AML-193 (cell line): ENCODE measurements around the gene EPN2.

Experiments
- DNase-seq, 2 experiments: peaks; one replicate each; lab custom pipeline; 2025; lab: John Stamatoyannopoulos, UW

Gene EPN2

GRCh38 chr17:19311421-19312215, 74.5 kb downstream of the EPN2 start:
- peak; percentile 38 to 54 for DNase-seq

DNA sequence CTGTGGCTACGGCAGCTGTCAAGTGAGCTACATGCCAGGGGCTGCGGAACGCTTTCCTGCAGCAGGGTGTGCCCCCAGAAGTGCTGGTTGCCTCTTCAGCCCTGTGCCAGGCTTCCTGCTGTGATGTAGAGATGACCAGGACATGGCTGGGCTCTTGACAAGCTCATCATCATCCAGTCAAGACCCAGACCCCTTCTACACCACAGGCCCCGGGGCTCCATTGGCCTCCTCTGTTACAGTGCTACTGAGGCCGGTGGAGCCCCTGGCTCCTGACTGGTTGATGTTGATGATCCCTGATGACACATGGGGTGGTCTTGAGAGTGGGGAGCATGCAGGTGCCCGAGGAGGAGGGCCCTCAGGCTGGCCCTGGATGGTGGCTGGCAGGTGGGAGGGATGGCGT, 75.2 kb downstream of the EPN2 start:
- DNase-seq: no peak

DNA sequence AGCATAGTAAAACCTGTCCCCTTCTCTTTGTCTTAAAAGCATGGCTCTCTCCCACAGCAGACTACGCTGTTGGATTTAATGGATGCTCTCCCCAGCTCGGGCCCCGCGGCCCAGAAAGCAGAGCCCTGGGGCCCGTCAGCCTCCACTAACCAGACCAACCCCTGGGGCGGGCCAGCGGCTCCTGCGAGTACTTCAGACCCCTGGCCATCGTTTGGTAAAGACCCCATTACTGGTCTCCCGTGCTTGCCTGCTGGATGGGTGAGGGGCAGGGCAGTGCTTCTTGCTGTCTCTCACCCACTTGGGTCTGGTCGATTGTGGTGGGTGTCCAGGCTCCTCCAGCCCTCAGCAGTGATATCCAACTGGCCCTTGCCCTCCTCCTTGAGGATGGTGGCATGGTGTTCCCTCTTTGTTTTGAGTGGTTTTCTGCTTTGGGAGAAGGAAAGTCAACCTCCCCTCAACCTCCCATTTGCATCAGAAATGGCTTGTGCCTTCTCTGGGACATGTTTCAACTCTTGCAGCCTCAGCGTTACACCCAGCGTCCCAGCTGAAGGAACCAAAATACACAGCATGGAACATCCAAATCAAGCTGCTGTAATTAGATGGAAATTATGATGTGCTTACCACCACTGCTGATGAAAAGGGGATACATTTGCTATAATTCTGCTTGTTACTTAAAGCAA, 76.0 kb downstream of the EPN2 start:
- no peak for DNase-seq

- DNase-seq: no peak
Measured at GRCh38 chr17:19313746-19314651, 76.8 kb downstream of the EPN2 start.

DNA sequence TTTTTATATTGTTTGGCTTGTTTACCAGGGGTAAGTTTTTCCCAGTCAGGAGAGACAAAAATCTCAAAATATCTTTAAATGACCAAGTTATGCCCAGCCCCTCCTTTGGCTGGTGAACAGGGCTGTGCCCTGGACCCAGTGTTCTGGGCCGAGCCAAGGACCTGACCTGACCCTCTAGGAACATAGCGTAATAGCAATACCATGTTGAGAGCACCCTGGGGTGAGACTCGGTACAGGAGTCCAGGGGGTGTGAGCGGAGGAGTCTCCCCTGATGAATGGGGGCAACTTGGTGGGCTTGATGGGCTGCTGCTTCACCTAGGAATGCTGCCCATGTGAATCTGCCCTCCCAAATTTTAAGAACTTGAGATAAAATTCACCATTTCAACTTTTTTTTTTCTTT, 77.9 kb downstream of the EPN2 start:
- DNase-seq: no peak

DNA sequence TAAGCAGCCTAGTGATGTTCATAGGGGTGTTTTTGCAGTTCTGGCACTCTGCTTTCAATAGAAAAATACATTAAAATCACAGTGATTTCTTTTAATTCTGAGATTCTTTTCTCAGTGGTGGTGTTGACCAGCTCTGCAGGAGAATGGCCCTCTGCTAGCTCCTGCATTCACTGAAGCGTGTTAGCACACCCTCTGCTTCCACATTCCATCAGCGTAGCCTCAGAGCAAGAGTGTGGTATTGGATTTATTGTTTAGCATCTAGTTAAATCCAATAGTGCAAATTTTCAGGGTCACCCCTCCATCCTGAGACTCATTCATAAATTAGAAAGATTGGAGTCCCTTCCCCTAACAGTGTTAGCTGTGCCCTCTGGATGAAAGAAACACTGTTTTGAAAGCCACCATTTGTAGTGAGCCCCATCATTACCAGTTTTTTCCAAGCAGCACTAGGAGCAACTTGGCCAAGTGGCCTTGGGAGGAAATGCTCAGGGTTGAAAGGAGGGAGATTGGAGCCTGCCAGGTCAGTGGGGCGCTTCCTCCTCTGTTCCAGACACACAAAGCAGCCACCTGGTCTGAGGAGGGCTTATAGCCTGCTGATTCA, 79.7 kb downstream of the EPN2 start:
- no peak for DNase-seq

DNA sequence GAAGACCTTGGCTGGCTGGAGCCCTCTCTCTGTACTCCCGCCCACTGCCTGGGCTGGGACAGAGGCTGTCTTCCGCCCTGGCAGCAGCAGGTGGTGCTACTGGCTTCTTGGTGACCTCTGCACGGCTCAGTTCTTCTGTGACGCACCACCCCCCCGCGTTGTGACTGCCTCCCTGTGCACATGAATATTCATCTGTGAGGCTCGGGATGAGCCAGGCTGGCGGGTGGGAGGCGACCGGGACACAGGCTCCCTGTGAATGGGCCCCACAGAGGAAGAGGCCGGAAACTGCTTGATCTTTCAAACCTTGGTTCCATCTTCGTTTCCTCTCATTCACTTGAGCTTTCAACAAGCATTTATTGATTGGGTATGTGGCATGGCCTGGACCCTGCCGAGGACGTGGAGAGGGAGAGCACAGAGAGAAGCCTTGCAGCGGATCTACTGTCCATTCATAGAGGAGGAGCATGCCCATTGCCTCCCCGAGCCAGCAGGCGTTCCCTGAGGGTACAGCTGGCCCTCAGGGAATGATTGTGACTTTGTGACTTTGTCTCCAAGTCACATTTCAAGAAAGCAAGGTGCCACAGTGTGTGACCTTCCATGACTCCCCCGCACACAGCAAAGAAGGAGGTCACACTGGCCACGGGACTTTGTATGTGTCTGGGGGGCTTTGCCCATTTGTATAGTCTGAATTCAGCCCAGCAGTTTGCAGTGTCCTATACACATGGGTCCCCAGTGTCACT, 80.4 kb downstream of the EPN2 start:
- DNase-seq: no peak

DNA sequence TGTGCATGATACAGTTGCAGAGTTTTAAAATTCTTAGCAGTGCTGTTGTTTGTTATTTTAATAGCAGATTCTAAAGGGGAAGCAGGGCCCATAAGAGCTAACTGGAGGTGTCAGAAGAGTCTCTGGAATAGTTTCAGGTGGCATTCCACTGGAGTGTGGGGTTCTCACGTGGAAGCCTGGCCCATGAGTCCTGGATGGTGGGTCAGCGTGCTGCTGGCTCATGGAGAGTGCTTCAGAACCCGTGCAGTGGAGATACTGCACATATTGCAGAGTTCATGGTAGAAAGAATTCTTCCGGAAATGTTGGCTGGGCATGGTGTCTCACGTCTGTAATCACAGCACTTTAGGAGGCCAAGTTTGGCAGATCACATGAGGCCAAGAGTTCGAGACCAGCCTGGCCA, 81.4 kb downstream of the EPN2 start:
- DNase-seq: no peak

GRCh38 chr17:19319771-19320505, 82.8 kb downstream of the EPN2 start:
- no peak for DNase-seq

GRCh38 chr17:19320876-19321275, 83.7 kb downstream of the EPN2 start:
- no peak for DNase-seq

DNA sequence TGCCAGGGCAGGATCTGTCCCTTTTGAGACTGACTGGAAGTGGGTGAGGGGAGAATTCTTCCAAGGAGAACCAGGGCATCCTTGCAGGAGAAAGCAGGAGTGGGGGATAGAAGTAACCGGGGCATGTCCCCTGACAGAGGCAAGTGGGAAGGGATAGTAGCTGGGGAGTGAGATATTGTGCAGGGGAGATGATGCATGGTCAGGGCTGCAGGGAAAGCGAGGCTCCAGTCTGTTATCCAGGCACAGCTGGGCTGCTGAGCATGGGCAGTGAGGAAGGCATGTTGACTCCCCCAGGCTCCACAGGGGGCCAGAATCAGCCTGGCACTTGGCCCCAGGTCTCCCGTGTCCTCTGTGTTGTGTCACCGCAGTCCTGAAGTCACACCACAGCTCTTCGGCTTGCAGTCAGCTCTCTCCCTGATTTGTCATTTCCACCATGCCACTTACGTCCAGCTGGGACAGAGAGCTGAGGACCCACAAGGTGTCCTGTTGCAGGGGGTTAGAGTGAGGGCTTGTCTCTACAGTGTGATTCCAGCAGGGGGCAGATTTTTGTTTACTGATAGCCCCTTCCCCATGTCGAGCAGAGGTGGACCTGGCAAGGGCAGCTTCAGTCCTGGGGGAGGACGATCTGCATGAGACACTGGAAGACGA, 84.4 kb downstream of the EPN2 start:
- no peak for DNase-seq

DNA sequence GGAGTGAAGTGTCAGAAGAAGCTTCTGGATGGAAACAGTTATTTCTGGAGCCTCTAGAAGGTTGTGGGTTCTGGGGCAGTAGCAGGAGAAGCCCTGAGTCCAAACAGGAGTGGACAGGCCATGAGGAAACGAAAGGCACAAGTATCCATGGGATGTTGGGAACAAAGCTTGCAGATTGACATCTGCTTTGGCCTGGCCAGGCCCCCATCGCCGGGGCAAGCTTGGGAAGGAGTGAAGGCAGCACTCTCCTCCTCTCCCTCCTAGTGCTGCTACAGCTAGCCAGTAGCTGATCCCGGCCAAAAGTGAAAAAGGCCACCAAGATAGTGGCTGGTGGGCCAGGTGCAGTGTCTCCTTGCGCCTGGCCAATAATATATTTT, 85.0 kb downstream of the EPN2 start:
- no peak for DNase-seq

DNA sequence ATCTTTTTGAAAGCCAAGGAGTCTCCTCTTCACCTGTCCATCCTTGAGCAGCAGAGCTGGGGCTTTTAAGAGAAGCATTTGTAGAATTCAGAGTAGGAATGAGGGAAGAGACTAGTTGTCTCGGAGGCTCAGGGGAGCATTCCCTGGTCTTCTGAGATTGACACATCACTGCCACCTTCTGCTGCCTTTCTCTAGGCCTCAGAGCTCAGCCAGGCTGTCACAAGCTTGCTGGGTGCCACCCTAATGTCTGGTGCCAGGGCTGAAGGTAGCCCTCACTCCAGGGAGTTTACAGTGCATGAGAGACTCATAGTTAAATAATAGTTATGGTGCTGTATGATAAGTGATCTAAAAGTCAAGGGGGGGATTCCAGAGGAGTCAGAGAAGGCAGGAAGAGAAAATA, 85.7 kb downstream of the EPN2 start:
- DNase-seq: no peak

DNA sequence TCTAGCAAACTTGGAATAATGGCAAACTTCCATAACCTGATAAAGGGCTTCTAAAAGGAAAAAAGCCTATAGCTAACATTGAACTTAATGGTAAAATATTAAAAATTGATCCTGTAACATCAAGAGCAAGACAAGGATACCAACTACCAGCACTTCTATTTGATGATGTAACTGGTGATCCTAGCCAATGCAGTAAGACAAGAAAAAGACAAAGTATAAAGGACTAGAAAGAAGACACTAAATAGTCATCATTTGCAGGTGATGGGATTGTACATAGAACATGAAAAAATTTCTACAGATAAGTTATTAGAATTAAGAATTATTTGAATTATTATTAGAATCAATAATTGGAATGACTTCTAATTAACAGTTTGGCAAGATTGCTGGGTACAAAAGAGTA, 88.4 kb downstream of the EPN2 start:
- no peak for DNase-seq

DNA sequence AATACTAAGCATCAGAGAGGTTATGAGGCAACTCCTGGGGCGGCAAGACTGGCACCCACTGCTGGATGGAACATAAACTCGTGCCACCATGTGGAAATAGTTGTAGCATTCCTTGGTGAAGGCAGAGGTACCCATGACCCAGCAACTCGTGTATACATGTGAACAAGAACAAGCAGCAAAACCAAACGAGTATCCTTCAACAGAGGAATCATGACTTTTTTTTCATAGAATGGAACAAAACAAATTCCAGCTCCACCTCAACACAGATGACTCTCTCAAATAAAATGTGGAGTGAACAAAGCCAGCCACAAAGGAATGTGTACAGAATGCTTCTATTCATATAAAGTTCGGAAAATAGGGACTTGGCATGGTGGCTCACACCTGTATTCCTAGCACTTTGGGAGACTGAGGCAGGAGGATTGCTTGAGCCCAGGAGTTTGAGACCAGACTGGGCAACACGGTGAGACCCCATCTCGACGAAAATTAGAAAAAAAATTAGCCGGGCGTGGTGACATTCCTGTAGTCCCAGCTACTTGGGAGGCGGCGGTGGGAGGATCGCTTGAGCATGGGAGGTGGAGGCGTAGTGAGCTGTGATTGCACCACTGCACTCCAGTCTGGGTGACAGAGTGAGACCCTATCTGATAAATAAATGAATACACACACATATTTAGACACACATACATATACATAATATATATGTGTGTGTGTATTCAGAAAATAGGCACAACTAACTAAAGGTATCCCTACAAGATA, 90.0 kb downstream of the EPN2 start:
- DNase-seq: no peak

DNA sequence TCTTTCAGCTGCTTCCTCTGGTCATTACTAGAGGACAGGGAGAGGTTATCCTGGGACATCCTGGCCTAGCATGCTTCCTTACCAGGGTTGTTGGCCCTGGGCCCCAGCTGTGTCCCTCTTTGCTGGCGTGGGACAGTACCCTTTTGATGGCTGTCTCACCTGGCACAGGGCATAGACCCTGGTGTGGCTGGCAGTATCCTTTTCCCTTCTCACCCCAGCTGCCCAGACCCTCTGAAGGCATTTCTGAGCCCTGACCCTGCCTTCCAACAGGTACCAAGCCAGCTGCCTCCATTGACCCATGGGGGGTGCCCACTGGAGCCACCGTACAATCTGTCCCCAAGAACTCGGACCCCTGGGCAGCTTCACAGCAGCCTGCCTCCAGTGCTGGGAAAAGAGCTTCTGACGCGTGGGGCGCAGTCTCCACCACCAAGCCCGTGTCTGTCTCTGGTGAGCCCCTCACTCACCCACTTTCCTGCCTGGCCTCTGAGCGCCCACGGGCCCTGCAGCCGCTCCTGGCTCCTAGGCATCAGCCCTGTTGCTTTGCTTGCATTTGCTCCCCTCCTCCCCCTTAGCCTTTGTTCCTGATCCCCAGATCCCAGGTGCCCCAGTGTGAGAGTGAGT, 91.4 kb downstream of the EPN2 start:
- no peak for DNase-seq

GRCh38 chr17:19329136-19329535, 92.0 kb downstream of the EPN2 start:
- DNase-seq: no peak

- DNase-seq: no peak
Measured at GRCh38 chr17:19329839-19330238, 92.7 kb downstream of the EPN2 start.

GRCh38 chr17:19330271-19330670, 93.1 kb downstream of the EPN2 start:
- DNase-seq: no peak
